K562 (cell line): ENCODE data around the gene PSMD9. TPM values are rescaled to one million over a fixed set of nuclear protein-coding genes. Genes with fewer than 3 reads are reported as not detected.
A peak's percentile ranks its signal among the peaks of the same experiment; 100 is the strongest.

Source experiments
- CBX8 ChIP-seq: fragments of 200-600 bp; sonication (generic); IDR thresholded peaks from 2 replicates; pipeline ENCODE4 v1.6.1; 2012; ENCODE audit warnings: borderline replicate concordance, mixed run types, low read depth, mild to moderate bottlenecking, moderate library complexity, mixed read lengths, low read length, control low read depth, inconsistent platforms; ENCODE audit not compliant: poor library complexity, severe bottlenecking; ENCODE audit errors: extremely low read depth
- FOSL1 ChIP-seq: fragments of 200-800 bp; sonication (Bioruptor generic); conservative IDR thresholded peaks from 2 replicates; pipeline ENCODE4 v1.6.1; 2016; ENCODE audit warnings: missing genetic modification characterization, missing compliant biosample characterization
- HNRNPLL ChIP-seq: fragments of 200-400 bp; formaldehyde crosslinking; IDR thresholded peaks from 2 replicates; pipeline ENCODE4 v1.6.1; 2017; ENCODE audit warnings: low read length, low read depth, mild to moderate bottlenecking; ENCODE audit not compliant: poor library complexity, severe bottlenecking
- PRPF4 ChIP-seq: fragments of 200-400 bp; formaldehyde crosslinking; IDR thresholded peaks from one replicate; pipeline ENCODE4 v1.6.1; 2017; ENCODE audit warnings: low read length, low read depth, mild to moderate bottlenecking; ENCODE audit not compliant: insufficient read depth, poor library complexity, severe bottlenecking
- RBM25 ChIP-seq: fragments of 200-400 bp; formaldehyde crosslinking; IDR thresholded peaks from 2 replicates; pipeline ENCODE4 v1.6.1; 2018; ENCODE audit warnings: low read length, low read depth, moderate library complexity; ENCODE audit not compliant: severe bottlenecking
- SAFB2 ChIP-seq: fragments of 200-400 bp; formaldehyde crosslinking; IDR thresholded peaks from 2 replicates; pipeline ENCODE4 v1.6.1; 2018; ENCODE audit warnings: borderline replicate concordance, low read length, low read depth, moderate library complexity; ENCODE audit not compliant: severe bottlenecking
- SAP30 ChIP-seq: fragments of 200-600 bp; sonication (generic); IDR thresholded peaks from 2 replicates; pipeline ENCODE4 v1.6.1; 2012; ENCODE audit warnings: borderline replicate concordance, low read depth, mild to moderate bottlenecking, moderate library complexity, low read length, control low read depth, inconsistent platforms; ENCODE audit not compliant: insufficient read depth, poor library complexity, severe bottlenecking
- SOX6 ChIP-seq: fragments of 450-650 bp; IDR thresholded peaks from 2 replicates; pipeline ENCODE4 v1.6.1; 2014; ENCODE audit warnings: mild to moderate bottlenecking
- TCF3 ChIP-seq: sonication (generic); formaldehyde crosslinking; IDR thresholded peaks from 2 replicates; pipeline ENCODE4 v1.4.0; 2020; ENCODE audit warnings: mild to moderate bottlenecking, missing genetic modification reagents
- ZFPM2 ChIP-seq: fragments of 250-450 bp; sonication (Bioruptor Pico); IDR thresholded peaks from 2 replicates; pipeline ENCODE4 v1.5.1; 2022; ENCODE audit warnings: mild to moderate bottlenecking
- polyA plus RNA-seq, 8 experiments: library from polyadenylated mRNA; depleted of rRNA in 4 of 8; stranded (reverse) in 5 of 8; unstranded in 3 of 8; fragments of >200 nt; fragmentation: Nextera tagmentation in 2 of 8; fragmentation: Illumina TruSeq in 1 of 8; extraction: Ambion mirVana in 2 of 8; extraction: Trizol in 1 of 8; gene quantifications; 2 replicates each; pipeline versions ENCODE4 v1.2.1 to v1.2.3, GENCODE V29; 2011 to 2014; ENCODE audit warnings: inconsistent platforms in 1 of 8, missing spikeins in 1 of 8
- total RNA-seq, 7 experiments: library from RNA; depleted of rRNA in 6 of 7; stranded (reverse); fragments of >200 nt in 6 of 7; fragmentation: Illumina TruSeq in 2 of 7; extraction: Trizol in 2 of 7; gene quantifications; 2 replicates each; pipeline versions ENCODE4 v1.2.1 to v1.2.3, GENCODE V29; 2011 to 2021; ENCODE audit warnings: low replicate concordance in 1 of 7
- TF ChIP-seq, protein P1 (sequence below): fragments of 450-650 bp; IDR thresholded peaks from 2 replicates; pipeline ENCODE4 v1.6.1; 2017; ENCODE audit warnings: antibody characterized with exemption, mild to moderate bottlenecking
- TF ChIP-seq, protein P2 (sequence below): fragments of 250-450 bp; sonication (Bioruptor Pico); IDR thresholded peaks from 2 replicates; pipeline ENCODE4 v1.5.0; 2021
- TF ChIP-seq, protein P3 (sequence below): fragments of 450-650 bp; formaldehyde crosslinking; IDR thresholded peaks from 2 replicates; pipeline ENCODE4 v1.4.0; 2020; ENCODE audit warnings: mild to moderate bottlenecking
- TF ChIP-seq, protein P4 (sequence below): sonication (generic); formaldehyde crosslinking; IDR thresholded peaks from 2 replicates; pipeline ENCODE4 v1.8.0; 2022; ENCODE audit warnings: missing genetic modification reagents, mild to moderate bottlenecking, borderline replicate concordance
- TF ChIP-seq, protein P5 (sequence below): sonication (generic); formaldehyde crosslinking; IDR thresholded peaks from 2 replicates; pipeline ENCODE4 v1.9.0; 2022; ENCODE audit warnings: mild to moderate bottlenecking, missing genetic modification reagents

Gene PSMD9
- total and polyA plus RNA-seq, 9 of the 15 experiments (the other 6 are each of a cell fraction or from before 2014, with no cell fraction given): 12.2 to 143 (median 61.3) TPM

DNA sequence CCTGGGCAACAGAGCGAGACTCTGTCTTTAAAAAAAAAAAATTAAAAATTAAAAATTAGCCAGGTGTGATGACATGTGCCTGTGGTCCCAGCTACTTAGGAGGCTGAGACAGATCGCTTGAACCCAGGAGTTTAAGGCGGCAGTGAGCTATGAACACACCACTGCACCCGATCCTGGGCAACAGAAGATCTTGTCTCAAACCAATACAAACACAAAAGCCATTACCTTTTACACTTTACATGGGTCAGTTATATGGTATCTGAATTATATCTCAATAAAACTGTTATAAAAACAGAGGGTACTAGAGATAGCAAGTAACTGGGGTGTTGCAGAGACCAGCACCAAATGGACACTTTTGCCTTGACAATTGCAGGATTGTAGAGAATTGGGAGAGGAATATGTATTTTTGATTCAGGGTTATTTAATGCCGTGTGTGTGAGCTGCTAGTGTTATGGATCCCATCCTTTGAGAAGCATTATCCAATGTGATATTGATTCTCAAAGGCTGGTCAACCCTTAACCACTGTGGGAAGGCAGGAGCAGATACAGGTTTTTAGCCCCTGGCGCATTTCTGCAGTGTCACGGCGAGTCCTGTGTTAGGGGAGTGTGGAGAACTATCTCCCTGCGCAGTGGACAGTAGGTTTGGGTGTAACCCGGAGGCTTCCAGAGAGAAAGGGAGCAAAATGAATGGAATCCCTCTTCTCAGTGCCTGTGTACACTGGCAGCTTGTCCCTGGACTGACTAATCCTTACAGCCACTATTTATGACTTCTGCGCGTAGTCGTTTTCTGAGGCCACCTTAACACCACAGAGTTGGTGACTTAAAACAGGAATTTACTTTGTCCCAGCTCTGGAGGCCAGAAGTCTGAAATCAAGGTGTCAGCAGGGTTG lies 4.3 kb downstream of the PSMD9 start (continued):
- TF ChIP-seq, protein P1, sequence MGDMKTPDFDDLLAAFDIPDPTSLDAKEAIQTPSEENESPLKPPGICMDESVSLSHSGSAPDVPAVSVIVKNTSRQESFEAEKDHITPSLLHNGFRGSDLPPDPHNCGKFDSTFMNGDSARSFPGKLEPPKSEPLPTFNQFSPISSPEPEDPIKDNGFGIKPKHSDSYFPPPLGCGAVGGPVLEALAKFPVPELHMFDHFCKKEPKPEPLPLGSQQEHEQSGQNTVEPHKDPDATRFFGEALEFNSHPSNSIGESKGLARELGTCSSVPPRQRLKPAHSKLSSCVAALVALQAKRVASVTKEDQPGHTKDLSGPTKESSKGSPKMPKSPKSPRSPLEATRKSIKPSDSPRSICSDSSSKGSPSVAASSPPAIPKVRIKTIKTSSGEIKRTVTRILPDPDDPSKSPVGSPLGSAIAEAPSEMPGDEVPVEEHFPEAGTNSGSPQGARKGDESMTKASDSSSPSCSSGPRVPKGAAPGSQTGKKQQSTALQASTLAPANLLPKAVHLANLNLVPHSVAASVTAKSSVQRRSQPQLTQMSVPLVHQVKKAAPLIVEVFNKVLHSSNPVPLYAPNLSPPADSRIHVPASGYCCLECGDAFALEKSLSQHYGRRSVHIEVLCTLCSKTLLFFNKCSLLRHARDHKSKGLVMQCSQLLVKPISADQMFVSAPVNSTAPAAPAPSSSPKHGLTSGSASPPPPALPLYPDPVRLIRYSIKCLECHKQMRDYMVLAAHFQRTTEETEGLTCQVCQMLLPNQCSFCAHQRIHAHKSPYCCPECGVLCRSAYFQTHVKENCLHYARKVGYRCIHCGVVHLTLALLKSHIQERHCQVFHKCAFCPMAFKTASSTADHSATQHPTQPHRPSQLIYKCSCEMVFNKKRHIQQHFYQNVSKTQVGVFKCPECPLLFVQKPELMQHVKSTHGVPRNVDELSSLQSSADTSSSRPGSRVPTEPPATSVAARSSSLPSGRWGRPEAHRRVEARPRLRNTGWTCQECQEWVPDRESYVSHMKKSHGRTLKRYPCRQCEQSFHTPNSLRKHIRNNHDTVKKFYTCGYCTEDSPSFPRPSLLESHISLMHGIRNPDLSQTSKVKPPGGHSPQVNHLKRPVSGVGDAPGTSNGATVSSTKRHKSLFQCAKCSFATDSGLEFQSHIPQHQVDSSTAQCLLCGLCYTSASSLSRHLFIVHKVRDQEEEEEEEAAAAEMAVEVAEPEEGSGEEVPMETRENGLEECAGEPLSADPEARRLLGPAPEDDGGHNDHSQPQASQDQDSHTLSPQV: peak; percentile 70
- no peak; the same call in 1 of the 2 replicates for TF ChIP-seq TCF3 (CRISPR knock-in tag)
- no peak for TF ChIP-seq HNRNPLL
- TF ChIP-seq, protein P2, sequence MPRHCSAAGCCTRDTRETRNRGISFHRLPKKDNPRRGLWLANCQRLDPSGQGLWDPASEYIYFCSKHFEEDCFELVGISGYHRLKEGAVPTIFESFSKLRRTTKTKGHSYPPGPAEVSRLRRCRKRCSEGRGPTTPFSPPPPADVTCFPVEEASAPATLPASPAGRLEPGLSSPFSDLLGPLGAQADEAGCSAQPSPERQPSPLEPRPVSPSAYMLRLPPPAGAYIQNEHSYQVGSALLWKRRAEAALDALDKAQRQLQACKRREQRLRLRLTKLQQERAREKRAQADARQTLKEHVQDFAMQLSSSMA (CRISPR knock-in tag): no peak
- 0 out of 2 replicates have a peak, but pooled peaks have one; percentile 4 for TF ChIP-seq SOX6
- TF ChIP-seq FOSL1 (tag): no peak
- no peak for TF ChIP-seq RBM25
- TF ChIP-seq SAFB2: no peak
- TF ChIP-seq SAP30: peak; percentile 42
- TF ChIP-seq, protein P3, sequence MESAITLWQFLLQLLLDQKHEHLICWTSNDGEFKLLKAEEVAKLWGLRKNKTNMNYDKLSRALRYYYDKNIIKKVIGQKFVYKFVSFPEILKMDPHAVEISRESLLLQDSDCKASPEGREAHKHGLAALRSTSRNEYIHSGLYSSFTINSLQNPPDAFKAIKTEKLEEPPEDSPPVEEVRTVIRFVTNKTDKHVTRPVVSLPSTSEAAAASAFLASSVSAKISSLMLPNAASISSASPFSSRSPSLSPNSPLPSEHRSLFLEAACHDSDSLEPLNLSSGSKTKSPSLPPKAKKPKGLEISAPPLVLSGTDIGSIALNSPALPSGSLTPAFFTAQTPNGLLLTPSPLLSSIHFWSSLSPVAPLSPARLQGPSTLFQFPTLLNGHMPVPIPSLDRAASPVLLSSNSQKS: no peak
- no peak for TF ChIP-seq CBX8
- TF ChIP-seq, protein P4, sequence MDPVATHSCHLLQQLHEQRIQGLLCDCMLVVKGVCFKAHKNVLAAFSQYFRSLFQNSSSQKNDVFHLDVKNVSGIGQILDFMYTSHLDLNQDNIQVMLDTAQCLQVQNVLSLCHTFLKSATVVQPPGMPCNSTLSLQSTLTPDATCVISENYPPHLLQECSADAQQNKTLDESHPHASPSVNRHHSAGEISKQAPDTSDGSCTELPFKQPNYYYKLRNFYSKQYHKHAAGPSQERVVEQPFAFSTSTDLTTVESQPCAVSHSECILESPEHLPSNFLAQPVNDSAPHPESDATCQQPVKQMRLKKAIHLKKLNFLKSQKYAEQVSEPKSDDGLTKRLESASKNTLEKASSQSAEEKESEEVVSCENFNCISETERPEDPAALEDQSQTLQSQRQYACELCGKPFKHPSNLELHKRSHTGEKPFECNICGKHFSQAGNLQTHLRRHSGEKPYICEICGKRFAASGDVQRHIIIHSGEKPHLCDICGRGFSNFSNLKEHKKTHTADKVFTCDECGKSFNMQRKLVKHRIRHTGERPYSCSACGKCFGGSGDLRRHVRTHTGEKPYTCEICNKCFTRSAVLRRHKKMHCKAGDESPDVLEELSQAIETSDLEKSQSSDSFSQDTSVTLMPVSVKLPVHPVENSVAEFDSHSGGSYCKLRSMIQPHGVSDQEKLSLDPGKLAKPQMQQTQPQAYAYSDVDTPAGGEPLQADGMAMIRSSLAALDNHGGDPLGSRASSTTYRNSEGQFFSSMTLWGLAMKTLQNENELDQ: no peak
- no peak for TF ChIP-seq ZFPM2 (CRISPR knock-in tag)
- no peak for TF ChIP-seq PRPF4
- TF ChIP-seq, protein P5, sequence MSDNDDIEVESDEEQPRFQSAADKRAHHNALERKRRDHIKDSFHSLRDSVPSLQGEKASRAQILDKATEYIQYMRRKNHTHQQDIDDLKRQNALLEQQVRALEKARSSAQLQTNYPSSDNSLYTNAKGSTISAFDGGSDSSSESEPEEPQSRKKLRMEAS (CRISPR knock-in tag): 0 out of 2 replicates have a peak, but pooled peaks have one; percentile 10
